ENCODE data around the gene C4BPB. TPM values are rescaled to one million over a fixed set of nuclear protein-coding genes. Genes with fewer than 3 reads are reported as not detected.

C4BPB gene
- total and polyA plus RNA-seq, 2 of the 13 experiments (the other 11 are each of a cell fraction or from before 2014, with no cell fraction given), result 155 to 266 TPM

- FAIRE-seq, result no peak
- Histone ChIP-seq H2AFZ (ENCODE audit: low read length) (no peak overlapping the region), H3K79me2 (ENCODE audit: insufficient read depth, low read length) (no peaks in the 10 kb centered on the region), H3K9me3 (ENCODE audit: low read length) (peaks cover 14% of the 10 kb centered on the region), H3K4me1 (ENCODE audit: insufficient read depth, low read length) (no peaks in the 10 kb centered on the region), H3K9ac (ENCODE audit: insufficient read depth, low read depth, low read length) (no peak overlapping the region), H4K20me1 (ENCODE audit: insufficient read depth, low read length) (no peaks in the 10 kb centered on the region), H3K36me3 (replicated peaks in 1 of 2; ENCODE audit: control insufficient read depth in 1 of 2, insufficient read depth in 2 of 2, low read length in 2 of 2) (no peaks in the 10 kb centered on the region), H3K27me3 (ENCODE audit: control insufficient read depth in 1 of 2, insufficient read depth in 2 of 2, low read length in 2 of 2) (no peaks in the 10 kb centered on the region), H3K4me3 (replicated peaks in 1 of 3; ENCODE audit: insufficient read depth in 1 of 3, low read depth in 2 of 3, low read length in 3 of 3) (no peak overlapping the region), H3K4me2 (ENCODE audit: low read depth, low read length) (no peak overlapping the region), H3K27ac (ENCODE audit: extremely low read length, insufficient read depth, low read length) (no peak overlapping the region)
- no TSS peak for BruUV-seq (replicated peaks)
- in situ Hi-C loops (cut with HindIII; ENCODE audit: extremely low pct_ligation_motif_present, low pct_unique_long_range_greater_than_20kb), result no loop called here
- ChIA-PET POLR2A (no interaction called here), CTCF (ENCODE audit: low intra/inter-chr PET ratio, low total read pairs) (no interaction called here)
- DNase-seq (ENCODE audit: low spot score), result no peak
- TF ChIP-seq ZGPAT (CRISPR knock-in tag; IDR thresholded peaks at IDR 0.05), result no peak
- TF ChIP-seq MIXL1 (CRISPR knock-in tag; IDR thresholded peaks at IDR 0.05), result no peak
- TF ChIP-seq NFATC3 (CRISPR knock-in tag; IDR thresholded peaks at IDR 0.05), result no peak
- TF ChIP-seq SP140L (CRISPR knock-in tag; IDR thresholded peaks at IDR 0.05; ENCODE audit: borderline replicate concordance), result no peak
- TF ChIP-seq POLR2AphosphoS2 (IDR thresholded peaks at IDR 0.05; ENCODE audit: low read depth, low read length), result no peak
- TF ChIP-seq GMEB2 (CRISPR knock-in tag; IDR thresholded peaks at IDR 0.05; ENCODE audit: low read depth), result no peak
- no peak for TF ChIP-seq ZFP37 (CRISPR knock-in tag; IDR thresholded peaks at IDR 0.05; ENCODE audit: borderline replicate concordance)
- TF ChIP-seq ZNF18 (CRISPR knock-in tag; IDR thresholded peaks at IDR 0.05; ENCODE audit: insufficient replicate concordance), result no peak
- ATAC-seq, result no peak
- intact Hi-C loops (cut with micrococcal nuclease; ENCODE audit: unreplicated experiment), result no loop called here
- 38% methylated on average over 1 of the region's 1 CpG for WGBS (ENCODE audit: low lambda C conversion rate)
Measured at GRCh38 chr1:207130252-207131036, 41.8 kb downstream of the C4BPB start.
